Breast epithelium (tissue), 4 donors: ENCODE data around the gene CDON. TPM values are rescaled to one million over a fixed set of nuclear protein-coding genes. Genes with fewer than 3 reads are reported as not detected.
A peak's percentile ranks its signal among the peaks of the same experiment; 100 is the strongest.

Experiments
- DNase-seq, 2 donors: peaks; one replicate each; pipeline ENCODE4 v3.0.0-alpha.2; 2019; ENCODE audit warnings: low spot score in 2 of 2
- H3K27ac ChIP-seq, 2 donors: fragments of 200-600 bp; sonication (generic) in 1 of 2; one replicate each; pipeline ENCODE4 v1.5.1; 2016 to 2019; ENCODE audit warnings: mild to moderate bottlenecking in 1 of 2
- H3K27me3 ChIP-seq, 2 donors: fragments of 200-600 bp; sonication (generic) in 1 of 2; one replicate each; pipeline versions ENCODE4 v1.5.1 to v1.6.0; 2017 to 2019; ENCODE audit warnings: control low read depth in 1 of 2, mild to moderate bottlenecking in 1 of 2
- H3K36me3 ChIP-seq: fragments of 200-600 bp; one replicate; pipeline ENCODE4 v1.5.1; 2019
- H3K4me1 ChIP-seq, 2 donors: fragments of 200-600 bp; sonication (generic); one replicate each; pipeline ENCODE4 v1.5.1; 2016 to 2019; ENCODE audit warnings: control low read depth in 1 of 2
- H3K4me3 ChIP-seq, 3 donors: fragments of 200-600 bp; sonication (generic); 1 replicate in 2 of 3; 2 replicates in 1 of 3; pipeline ENCODE4 v1.5.1; 2016 to 2019; ENCODE audit warnings: mild to moderate bottlenecking in 3 of 3, moderate library complexity in 2 of 3
- H3K9me3 ChIP-seq, 2 donors: fragments of 200-600 bp; sonication (generic) in 1 of 2; one replicate each; pipeline ENCODE4 v1.5.1; 2016 to 2019; ENCODE audit warnings: control low read depth in 1 of 2
- POLR2A ChIP-seq: fragments of 450-650 bp; IDR thresholded peaks from one replicate; pipeline ENCODE4 v1.6.1; 2016; ENCODE audit warnings: antibody characterized with exemption, mild to moderate bottlenecking, moderate library complexity
- POLR2AphosphoS5 ChIP-seq, 3 donors: sonication (generic); formaldehyde crosslinking; IDR thresholded peaks; one replicate each; pipeline ENCODE4 v1.6.1; 2017; ENCODE audit warnings: antibody characterized with exemption in 3 of 3
- intact Hi-C: fragments of 100-400 bp; cut with DNase I; formaldehyde crosslinking; loops from one replicate; pipeline ENCODE4 v1.15.1; 2023; ENCODE audit warnings: low total_unique reads
- total RNA-seq, 3 donors: library from RNA; depleted of rRNA; stranded (reverse); fragments of >200 nt; gene quantifications; one replicate each; pipeline ENCODE4 v1.1.0, GENCODE V29; 2016
- TF ChIP-seq, protein P1 (sequence below), 3 donors: fragments of 450-650 bp; IDR thresholded peaks; one replicate each; pipeline ENCODE4 v1.5.1; 2016 to 2017; ENCODE audit warnings: antibody characterized with exemption in 3 of 3, mild to moderate bottlenecking in 3 of 3, moderate library complexity in 3 of 3

Gene CDON
- total RNA-seq, 3 donors from 2014 or later: 14.9 to 29.3 (median 26.5) TPM

GRCh38 chr11:125959931-125960330, 102.7 kb downstream of the CDON start:
- DNase-seq: no peak
- Histone ChIP-seq H3K4me3 (no peak overlapping the region), H3K27me3 (no peaks in the 10 kb centered on the region), H3K4me1 (no peaks in the 10 kb centered on the region), H3K27ac (no peak overlapping the region), H3K36me3 (no peaks in the 10 kb centered on the region), H3K9me3 (peaks cover 0 to 10% of the 10 kb centered on the region in 2 donors)
- TF ChIP-seq, protein P1, sequence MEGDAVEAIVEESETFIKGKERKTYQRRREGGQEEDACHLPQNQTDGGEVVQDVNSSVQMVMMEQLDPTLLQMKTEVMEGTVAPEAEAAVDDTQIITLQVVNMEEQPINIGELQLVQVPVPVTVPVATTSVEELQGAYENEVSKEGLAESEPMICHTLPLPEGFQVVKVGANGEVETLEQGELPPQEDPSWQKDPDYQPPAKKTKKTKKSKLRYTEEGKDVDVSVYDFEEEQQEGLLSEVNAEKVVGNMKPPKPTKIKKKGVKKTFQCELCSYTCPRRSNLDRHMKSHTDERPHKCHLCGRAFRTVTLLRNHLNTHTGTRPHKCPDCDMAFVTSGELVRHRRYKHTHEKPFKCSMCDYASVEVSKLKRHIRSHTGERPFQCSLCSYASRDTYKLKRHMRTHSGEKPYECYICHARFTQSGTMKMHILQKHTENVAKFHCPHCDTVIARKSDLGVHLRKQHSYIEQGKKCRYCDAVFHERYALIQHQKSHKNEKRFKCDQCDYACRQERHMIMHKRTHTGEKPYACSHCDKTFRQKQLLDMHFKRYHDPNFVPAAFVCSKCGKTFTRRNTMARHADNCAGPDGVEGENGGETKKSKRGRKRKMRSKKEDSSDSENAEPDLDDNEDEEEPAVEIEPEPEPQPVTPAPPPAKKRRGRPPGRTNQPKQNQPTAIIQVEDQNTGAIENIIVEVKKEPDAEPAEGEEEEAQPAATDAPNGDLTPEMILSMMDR (IDR thresholded peaks at IDR 0.05): no peak
- no peak for TF ChIP-seq POLR2A
- TF ChIP-seq POLR2AphosphoS5 (IDR thresholded peaks at IDR 0.05): no peak
- intact Hi-C loops: no loop called here

DNA sequence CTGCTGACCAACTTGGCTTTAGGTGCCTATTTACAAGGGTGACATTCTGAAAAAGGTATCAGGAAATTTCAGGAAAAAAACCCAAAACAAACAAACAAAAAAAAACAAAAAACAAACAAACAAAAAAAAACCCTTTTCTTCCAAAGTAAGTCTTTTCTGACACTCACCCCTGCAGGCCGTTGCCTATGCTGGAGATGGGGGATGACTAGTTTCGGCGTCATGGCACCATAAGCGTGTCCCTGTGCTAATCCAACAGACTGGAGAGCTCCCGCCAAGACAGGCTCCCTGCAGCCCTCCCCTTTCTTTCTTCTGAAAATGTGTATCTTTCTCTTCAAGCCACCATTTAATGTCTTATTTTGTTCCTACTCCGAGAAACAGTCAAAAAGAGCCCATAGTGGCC, 103.2 kb downstream of the CDON start:
- TF ChIP-seq POLR2AphosphoS5 (IDR thresholded peaks at IDR 0.05) (no peak), POLR2A (no peak)
- intact Hi-C loops: no loop called here
- no peaks in the 10 kb centered on the region for H3K36me3 ChIP-seq

DNA sequence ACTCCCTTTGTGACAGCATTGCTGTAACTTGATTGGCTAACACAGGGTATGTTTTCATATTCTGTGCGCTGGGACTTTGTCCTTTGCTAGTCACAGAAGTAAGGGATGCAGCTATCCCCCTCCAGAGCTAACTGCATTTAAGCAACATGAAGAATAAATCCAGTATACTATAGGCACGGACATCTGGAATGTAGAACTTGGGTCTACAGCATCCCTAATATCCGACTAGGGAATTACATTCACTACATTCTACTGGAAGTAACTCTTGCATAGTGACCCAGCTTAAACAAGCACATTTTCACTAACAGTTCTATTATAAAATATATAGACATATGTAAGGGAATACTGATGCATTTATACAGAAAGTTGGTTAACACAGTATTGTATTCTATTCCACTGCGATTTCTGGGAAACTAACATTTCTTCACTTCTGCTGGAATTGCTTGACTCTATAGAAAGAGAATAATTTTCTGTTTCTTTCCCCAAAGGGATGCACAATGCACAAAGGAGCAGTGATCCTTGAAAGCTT, 103.7 kb downstream of the CDON start:
- intact Hi-C loops: no loop called here

More for the DNA sequence above, 103.2 kb downstream of the CDON start:
- Histone ChIP-seq H3K9me3 (peaks cover 0 to 10% of the 10 kb centered on the region in 2 donors), H3K4me3 (no peak overlapping the region), H3K27ac (no peak overlapping the region), H3K27me3 (no peaks in the 10 kb centered on the region), H3K4me1 (no peaks in the 10 kb centered on the region)
- DNase-seq: no peak

GRCh38 chr11:125957618-125958332, 104.9 kb downstream of the CDON start:
- Histone ChIP-seq H3K27me3 (no peaks in the 10 kb centered on the region), H3K9me3 (peaks cover 0 to 8% of the 10 kb centered on the region in 2 donors), H3K4me1 (no peaks in the 10 kb centered on the region), H3K36me3 (no peaks in the 10 kb centered on the region), H3K4me3 (peak overlapping the region in 2 of 3 donors; percentile 15 to 26), H3K27ac (no peak overlapping the region)
- TF ChIP-seq, protein P1 (IDR thresholded peaks at IDR 0.05): no peak
- no peak for TF ChIP-seq POLR2A
- TF ChIP-seq POLR2AphosphoS5 (IDR thresholded peaks at IDR 0.05): no peak
- DNase-seq: no peak
- intact Hi-C loops: no loop called here

More for the DNA sequence above, 103.7 kb downstream of the CDON start:
- Histone ChIP-seq H3K36me3 (no peaks in the 10 kb centered on the region), H3K27ac (no peak overlapping the region), H3K9me3 (peaks cover 0 to 10% of the 10 kb centered on the region in 2 donors), H3K27me3 (no peaks in the 10 kb centered on the region), H3K4me1 (no peaks in the 10 kb centered on the region), H3K4me3 (no peak overlapping the region)
- TF ChIP-seq, protein P1 (IDR thresholded peaks at IDR 0.05): no peak
- TF ChIP-seq POLR2AphosphoS5 (IDR thresholded peaks at IDR 0.05) (no peak), POLR2A (no peak)
- DNase-seq: no peak

- peak in 1 of 3 donors; percentile 25 for TF ChIP-seq POLR2AphosphoS5 (IDR thresholded peaks at IDR 0.05)
- TF ChIP-seq, protein P1 (IDR thresholded peaks at IDR 0.05): no peak
- Histone ChIP-seq H3K27ac (peak overlapping the region; percentile 56 to 76), H3K36me3 (no peaks in the 10 kb centered on the region), H3K9me3 (no peaks in the 10 kb centered on the region), H3K27me3 (no peaks in the 10 kb centered on the region), H3K4me1 (peaks cover 3% of the 10 kb centered on the region in 2 donors), H3K4me3 (peak overlapping the region in 1 of 3 donors; percentile 22)
- no peak for DNase-seq
- intact Hi-C loops: no loop called here
Observed at GRCh38 chr11:125956391-125957134, 106.1 kb downstream of the CDON start.
